GM12891 (cell line): Measurements from ENCODE around the gene PAM16.

Source experiments
- DNase-seq: peaks from one replicate; pipeline ENCODE4 v3.0.0; 2011; ENCODE audit warnings: low spot score; ENCODE audit not compliant: insufficient read length
- FAIRE-seq: peaks from 2 replicates; lab custom pipeline; 2011; peaks lifted over from hg19 to GRCh38; lab: Jason Lieb, UNC
- PAX5 ChIP-seq: IDR thresholded peaks from 2 replicates; pipeline ENCODE4 v1.6.1; 2011; ENCODE audit warnings: low read length, moderate library complexity, mild to moderate bottlenecking; ENCODE audit not compliant: insufficient read depth, severe bottlenecking
- POLR2A ChIP-seq: IDR thresholded peaks from 2 replicates; pipeline ENCODE4 v1.6.1; 2011; ENCODE audit warnings: low read depth, low read length, control low read depth
- POLR2AphosphoS5 ChIP-seq: IDR thresholded peaks from 2 replicates; pipeline ENCODE4 v1.6.1; 2011; ENCODE audit warnings: low read depth, low read length, control low read depth
- POU2F2 ChIP-seq: IDR thresholded peaks from 2 replicates; pipeline ENCODE4 v1.6.1; 2011; ENCODE audit warnings: low read depth, mild to moderate bottlenecking, control low read depth, low read length, moderate library complexity
- SPI1 ChIP-seq: IDR thresholded peaks from 2 replicates; pipeline ENCODE4 v1.6.1; 2011; ENCODE audit warnings: low read depth, low read length, control low read depth
- TAF1 ChIP-seq: IDR thresholded peaks from 2 replicates; pipeline ENCODE4 v1.6.1; 2011; ENCODE audit warnings: low read depth, low read length, control low read depth

PAM16 gene

DNA sequence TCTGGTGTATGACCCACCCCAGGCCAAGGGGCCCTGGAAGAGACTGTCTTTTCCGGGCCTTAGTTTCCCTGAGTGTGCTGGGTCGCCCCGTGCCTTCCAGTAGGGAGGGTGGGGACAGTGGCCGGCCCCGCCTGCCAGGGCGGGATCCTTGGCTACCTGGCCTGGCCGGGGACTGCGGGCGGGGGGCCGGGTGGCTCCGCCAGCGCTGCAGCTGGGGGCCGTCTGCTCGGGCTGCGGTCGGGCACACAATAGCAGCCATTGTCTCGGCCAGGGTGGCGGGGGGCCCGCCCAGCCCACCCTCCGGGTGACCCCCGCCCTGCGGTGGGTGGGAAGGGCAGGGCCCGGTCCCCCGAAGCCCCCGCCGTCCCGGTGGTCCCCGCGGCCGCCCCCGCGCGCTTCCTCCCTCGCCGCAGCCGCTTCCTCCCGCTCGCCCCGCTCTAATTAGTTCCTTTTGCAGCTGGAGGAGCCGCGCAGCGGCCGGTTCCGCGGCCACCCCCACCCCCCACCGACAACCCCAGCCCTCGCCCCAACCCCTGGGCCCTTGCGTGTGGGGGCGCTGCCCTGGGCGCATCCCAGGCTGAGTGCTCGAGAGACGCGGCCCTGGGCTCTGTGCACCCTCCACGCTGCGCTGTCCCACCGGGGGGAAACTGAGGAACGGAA, 23.6 kb downstream of the PAM16 start:
- TF ChIP-seq POLR2A, result no peak
- no peak for TF ChIP-seq POLR2AphosphoS5
- no peak for TF ChIP-seq TAF1
- no peak for FAIRE-seq
- DNase-seq, result no peak

GRCh38 chr16:4325253-4325758, 25.8 kb downstream of the PAM16 start:
- DNase-seq (no peak), FAIRE-seq (peak; percentile 57)
- no peak for TF ChIP-seq TAF1
- no peak for TF ChIP-seq POU2F2
- peak; percentile 99 for TF ChIP-seq SPI1

DNA sequence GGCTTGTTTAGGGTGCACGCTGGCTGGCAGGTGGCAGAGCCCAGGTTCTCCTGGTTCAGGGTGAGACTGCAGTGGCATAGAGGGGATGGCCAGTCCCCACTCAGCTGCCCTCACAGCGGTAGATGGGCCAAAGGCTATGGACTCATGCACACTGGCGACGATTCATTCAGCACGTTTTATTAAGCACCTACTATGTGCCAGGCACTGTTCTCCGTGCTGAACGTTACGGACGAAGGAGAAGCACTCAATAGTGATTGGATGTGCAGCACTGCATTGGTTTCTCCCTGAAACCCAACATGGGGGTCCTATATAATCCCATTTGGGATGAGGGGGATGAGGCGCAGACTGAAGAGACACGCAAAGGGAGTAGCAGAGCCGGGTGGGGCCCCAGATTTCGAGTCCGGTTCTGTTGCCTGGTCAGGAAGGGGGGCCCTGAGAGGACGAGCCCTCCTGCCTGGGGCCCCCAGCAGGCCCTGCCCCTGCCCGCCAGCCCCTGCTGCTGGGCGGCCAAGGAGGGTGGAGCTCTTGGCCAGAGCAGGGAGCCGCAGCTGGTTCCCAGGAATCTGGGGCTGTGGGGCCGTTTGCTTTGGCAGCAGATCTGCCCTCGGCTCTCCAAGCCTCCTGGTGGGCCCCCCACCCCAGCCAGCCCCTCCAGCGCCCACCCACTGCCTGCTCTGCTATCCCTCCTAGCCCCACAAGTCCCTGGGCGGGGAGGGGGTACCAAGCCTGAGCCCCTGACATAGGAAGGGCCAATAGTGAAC, 26.4 kb downstream of the PAM16 start:
- TF ChIP-seq TAF1, result no peak
- TF ChIP-seq PAX5, result no peak
- TF ChIP-seq SPI1, result no peak
- TF ChIP-seq POLR2A, result no peak
- TF ChIP-seq POU2F2, result no peak
- no peak for TF ChIP-seq POLR2AphosphoS5
- FAIRE-seq (no peak), DNase-seq (no peak)

- TF ChIP-seq PAX5 (no peak), TAF1 (no peak), POLR2A (no peak), SPI1 (no peak), POLR2AphosphoS5 (no peak), POU2F2 (no peak)
- DNase-seq (no peak), FAIRE-seq (no peak)
Measured at GRCh38 chr16:4323845-4324488, 27.2 kb downstream of the PAM16 start.

GRCh38 chr16:4323071-4323844, 27.9 kb downstream of the PAM16 start:
- DNase-seq (no peak), FAIRE-seq (no peak)
- TF ChIP-seq TAF1 (no peak), POLR2A (no peak), POU2F2 (no peak), POLR2AphosphoS5 (no peak), PAX5 (no peak), SPI1 (no peak)

GRCh38 chr16:4322121-4323052, 28.7 kb downstream of the PAM16 start:
- DNase-seq (no peak), FAIRE-seq (no peak)
- TF ChIP-seq POLR2A (no peak), TAF1 (no peak), POU2F2 (no peak), SPI1 (no peak), POLR2AphosphoS5 (no peak), PAX5 (no peak)

- FAIRE-seq (no peak), DNase-seq (no peak)
- TF ChIP-seq TAF1 (no peak), POU2F2 (no peak), POLR2AphosphoS5 (no peak), POLR2A (no peak), SPI1 (no peak), PAX5 (no peak)
Measured at GRCh38 chr16:4321286-4322120, 29.6 kb downstream of the PAM16 start.
